GM21515 (cell line): ENCODE data around the gene ASB11.

Source experiments
- ATAC-seq: cut with Tn5 transposase; IDR thresholded peaks from one replicate; pipeline ENCODE4 v1.9.1; 2021; ENCODE audit not compliant: unreplicated experiment

The ASB11 gene

DNA sequence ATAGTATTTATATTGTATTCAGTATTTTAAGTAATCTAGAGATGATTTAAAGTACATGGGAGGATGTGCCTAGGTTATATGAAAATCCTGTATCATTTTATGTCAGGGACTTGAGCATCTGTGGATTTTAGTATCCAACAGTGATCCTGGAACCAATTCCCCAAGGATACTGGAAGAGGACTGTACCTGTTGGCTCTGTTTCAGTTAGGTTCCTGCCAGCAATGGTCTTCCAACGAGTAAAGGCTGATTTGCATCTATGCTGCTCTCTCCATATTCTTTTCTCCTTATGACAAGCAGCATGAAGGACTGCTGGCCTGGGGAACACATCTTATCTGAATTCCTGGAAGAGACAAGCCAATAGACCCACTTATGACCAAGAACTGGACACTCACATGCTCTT, 80.4 kb downstream of the ASB11 start:
- ATAC-seq, result no peak

DNA sequence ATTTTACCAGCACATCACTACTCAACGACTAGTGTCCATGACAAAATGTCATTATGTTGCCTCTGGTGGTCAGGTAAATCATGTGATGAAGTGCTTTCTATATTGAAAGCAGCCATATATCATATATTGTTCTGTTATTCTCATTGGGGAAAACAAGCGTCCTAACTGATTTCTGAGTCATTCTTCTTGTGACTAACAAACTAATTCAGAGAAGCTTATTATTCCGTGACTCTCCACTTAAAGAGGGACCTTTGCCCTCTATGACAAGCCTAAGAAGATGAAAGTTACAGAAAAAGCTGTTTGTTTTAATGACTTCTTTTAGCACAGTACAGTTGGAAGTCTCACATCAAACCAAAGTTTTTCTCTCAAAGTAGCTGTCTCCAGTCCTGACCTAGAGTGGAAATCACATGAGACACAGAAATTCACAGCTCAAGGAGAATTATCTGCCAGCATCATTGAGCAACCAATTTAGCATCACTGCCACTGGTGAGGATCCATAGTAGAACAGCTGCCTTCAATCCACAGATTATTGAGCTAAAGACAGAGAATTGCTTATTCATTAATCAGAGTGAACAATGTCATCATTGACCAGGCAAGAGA, 81.9 kb downstream of the ASB11 start:
- no peak for ATAC-seq
